ENCODE data around the gene ITGA8.

ITGA8 gene

DNA sequence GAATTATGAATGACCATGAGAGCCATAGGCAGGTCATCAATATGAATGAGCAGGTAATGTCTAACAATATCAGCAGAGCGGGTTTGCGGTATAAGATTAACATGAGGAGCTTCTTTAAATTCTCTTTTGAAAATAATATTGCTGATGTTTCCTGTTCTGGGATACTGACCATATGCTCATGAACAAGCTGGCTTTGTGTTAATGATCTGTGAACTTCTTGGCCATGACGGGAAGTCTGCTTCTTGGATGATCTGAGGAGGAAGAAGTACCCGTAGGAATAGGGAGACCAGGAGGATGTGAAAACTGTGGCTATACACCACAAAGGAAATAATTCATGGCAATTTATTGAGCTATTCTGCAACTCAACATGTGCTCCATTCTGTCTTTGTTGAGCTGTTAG is 38.6 kb downstream of the ITGA8 start:
- Histone ChIP-seq H3K27ac (ENCODE audit: low read depth, low read length, poor library complexity, severe bottlenecking) (no peak overlapping the region), H3K79me2 (ENCODE audit: insufficient read depth, low read length) (no peaks in the 10 kb centered on the region), H3K4me3 (ENCODE audit: low read depth, low read length, poor library complexity, severe bottlenecking) (no peak overlapping the region), H3K4me2 (ENCODE audit: low read length) (no peak overlapping the region), H4K20me1 (ENCODE audit: insufficient read depth, low read length) (no peaks in the 10 kb centered on the region), H2AFZ (ENCODE audit: low read length) (no peak overlapping the region), H3K9ac (ENCODE audit: low read length) (no peak overlapping the region), H3F3A (ENCODE audit: insufficient read depth, low read length) (no peaks in the 10 kb centered on the region), H3K27me3 (ENCODE audit: insufficient read depth, low read length) (no peaks in the 10 kb centered on the region), H3K36me3 (ENCODE audit: insufficient read depth, low read length) (no peaks in the 10 kb centered on the region), H3K9me3 (ENCODE audit: low read length) (no peaks in the 10 kb centered on the region), H3K9me2 (ENCODE audit: low read depth, low read length) (no peaks in the 10 kb centered on the region), H3K4me1 (ENCODE audit: insufficient read depth, low read length, severe bottlenecking) (no peaks in the 10 kb centered on the region)
- no peak for TF ChIP-seq EZH2 (IDR thresholded peaks at IDR 0.05; ENCODE audit: borderline replicate concordance, low read length)
- TF ChIP-seq, protein P1, sequence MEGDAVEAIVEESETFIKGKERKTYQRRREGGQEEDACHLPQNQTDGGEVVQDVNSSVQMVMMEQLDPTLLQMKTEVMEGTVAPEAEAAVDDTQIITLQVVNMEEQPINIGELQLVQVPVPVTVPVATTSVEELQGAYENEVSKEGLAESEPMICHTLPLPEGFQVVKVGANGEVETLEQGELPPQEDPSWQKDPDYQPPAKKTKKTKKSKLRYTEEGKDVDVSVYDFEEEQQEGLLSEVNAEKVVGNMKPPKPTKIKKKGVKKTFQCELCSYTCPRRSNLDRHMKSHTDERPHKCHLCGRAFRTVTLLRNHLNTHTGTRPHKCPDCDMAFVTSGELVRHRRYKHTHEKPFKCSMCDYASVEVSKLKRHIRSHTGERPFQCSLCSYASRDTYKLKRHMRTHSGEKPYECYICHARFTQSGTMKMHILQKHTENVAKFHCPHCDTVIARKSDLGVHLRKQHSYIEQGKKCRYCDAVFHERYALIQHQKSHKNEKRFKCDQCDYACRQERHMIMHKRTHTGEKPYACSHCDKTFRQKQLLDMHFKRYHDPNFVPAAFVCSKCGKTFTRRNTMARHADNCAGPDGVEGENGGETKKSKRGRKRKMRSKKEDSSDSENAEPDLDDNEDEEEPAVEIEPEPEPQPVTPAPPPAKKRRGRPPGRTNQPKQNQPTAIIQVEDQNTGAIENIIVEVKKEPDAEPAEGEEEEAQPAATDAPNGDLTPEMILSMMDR (IDR thresholded peaks at IDR 0.05; ENCODE audit: low read length): no peak

DNA sequence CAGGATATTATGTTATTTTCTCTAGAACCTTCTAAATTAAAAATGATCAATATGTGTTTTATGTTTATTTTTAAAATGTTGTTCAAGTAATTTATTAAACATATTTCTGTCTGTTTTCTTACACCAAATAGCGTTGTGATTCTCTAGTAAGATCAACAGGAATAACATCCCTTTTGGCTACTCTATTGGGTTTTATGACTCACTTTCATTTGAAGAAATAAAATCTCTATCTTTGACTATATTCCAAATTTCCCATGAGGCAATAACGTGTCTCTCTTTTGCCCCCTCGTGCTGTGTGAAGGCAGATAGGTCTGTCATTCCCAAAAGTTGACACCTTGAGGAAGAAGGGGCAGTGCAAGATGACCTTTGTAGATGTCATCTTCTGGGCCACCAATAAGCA is 40.9 kb downstream of the ITGA8 start:
- H3K27ac ChIP-seq (ENCODE audit: low read depth, low read length, poor library complexity, severe bottlenecking): no peak overlapping the region
- no peaks in the 10 kb centered on the region for H3K9me2 ChIP-seq (ENCODE audit: low read depth, low read length)
- no peaks in the 10 kb centered on the region for H3K4me1 ChIP-seq (ENCODE audit: insufficient read depth, low read length, severe bottlenecking)
- no peak overlapping the region for H3K4me3 ChIP-seq (ENCODE audit: low read depth, low read length, poor library complexity, severe bottlenecking)
- no peak overlapping the region for H3K4me2 ChIP-seq (ENCODE audit: low read length)
- no peaks in the 10 kb centered on the region for H3F3A ChIP-seq (ENCODE audit: insufficient read depth, low read length)
- no peak overlapping the region for H2AFZ ChIP-seq (ENCODE audit: low read length)
- no peak overlapping the region for H3K9ac ChIP-seq (ENCODE audit: low read length)
- no peaks in the 10 kb centered on the region for H3K27me3 ChIP-seq (ENCODE audit: insufficient read depth, low read length)
- no peaks in the 10 kb centered on the region for H3K36me3 ChIP-seq (ENCODE audit: insufficient read depth, low read length)
- H3K9me3 ChIP-seq (ENCODE audit: low read length): no peaks in the 10 kb centered on the region
- TF ChIP-seq, protein P1 (IDR thresholded peaks at IDR 0.05; ENCODE audit: low read length): no peak
- TF ChIP-seq EZH2 (IDR thresholded peaks at IDR 0.05; ENCODE audit: borderline replicate concordance, low read length): no peak
- H3K79me2 ChIP-seq (ENCODE audit: insufficient read depth, low read length): no peaks in the 10 kb centered on the region
- H4K20me1 ChIP-seq (ENCODE audit: insufficient read depth, low read length): no peaks in the 10 kb centered on the region

DNA sequence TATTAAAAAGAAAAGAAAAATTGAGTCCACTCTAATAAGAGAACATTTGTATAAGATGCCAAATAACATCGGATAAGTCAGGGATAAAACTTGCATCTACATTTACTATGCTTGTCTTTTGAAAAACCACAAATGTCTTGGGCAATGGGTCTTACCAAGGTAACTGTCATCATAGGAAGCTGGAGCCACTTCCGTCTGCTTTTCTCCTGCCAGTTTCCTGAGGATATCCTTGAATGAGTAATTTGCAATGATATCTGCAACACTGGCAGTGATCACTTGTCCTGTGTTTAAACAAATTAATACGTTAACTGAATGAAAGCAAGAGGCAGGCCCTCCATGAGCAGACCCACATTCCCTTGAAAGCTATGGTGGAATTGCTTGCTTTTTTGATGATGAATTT is 47.3 kb downstream of the ITGA8 start:
- no peak for TF ChIP-seq EZH2 (IDR thresholded peaks at IDR 0.05; ENCODE audit: borderline replicate concordance, low read length)
- TF ChIP-seq, protein P1 (IDR thresholded peaks at IDR 0.05; ENCODE audit: low read length): no peak
- Histone ChIP-seq H3K4me1 (ENCODE audit: insufficient read depth, low read length, severe bottlenecking) (no peaks in the 10 kb centered on the region), H3K27ac (ENCODE audit: low read depth, low read length, poor library complexity, severe bottlenecking) (no peak overlapping the region), H4K20me1 (ENCODE audit: insufficient read depth, low read length) (no peaks in the 10 kb centered on the region), H3K27me3 (ENCODE audit: insufficient read depth, low read length) (no peaks in the 10 kb centered on the region), H3K9me2 (ENCODE audit: low read depth, low read length) (no peaks in the 10 kb centered on the region), H3K4me3 (ENCODE audit: low read depth, low read length, poor library complexity, severe bottlenecking) (no peak overlapping the region), H3F3A (ENCODE audit: insufficient read depth, low read length) (no peaks in the 10 kb centered on the region), H3K36me3 (ENCODE audit: insufficient read depth, low read length) (no peaks in the 10 kb centered on the region), H3K9me3 (ENCODE audit: low read length) (no peaks in the 10 kb centered on the region), H3K9ac (ENCODE audit: low read length) (no peak overlapping the region), H2AFZ (ENCODE audit: low read length) (no peak overlapping the region), H3K4me2 (ENCODE audit: low read length) (no peak overlapping the region), H3K79me2 (ENCODE audit: insufficient read depth, low read length) (no peaks in the 10 kb centered on the region)

All from OCI-LY1 (cell line).